Mesendoderm (in vitro differentiated cells): ENCODE data around the gene MYO16.

Experiments
- DNase-seq: peaks from one replicate; pipeline ENCODE4 v3.0.0; 2013
- H2AK5ac ChIP-seq: 2 replicates; pipeline ENCODE4 v1.6.1; 2013; ENCODE audit warnings: low read length, inconsistent platforms
- H2BK120ac ChIP-seq: 2 replicates; pipeline ENCODE4 v1.6.1; 2013; ENCODE audit warnings: low read depth, mild to moderate bottlenecking, low read length, moderate library complexity, mixed read lengths
- H2BK15ac ChIP-seq: replicated peaks from 2 replicates; pipeline ENCODE4 v1.6.1; 2013; ENCODE audit warnings: low read depth, mild to moderate bottlenecking, moderate library complexity
- H2BK5ac ChIP-seq: 2 replicates; pipeline ENCODE4 v1.6.1; 2013; ENCODE audit warnings: low read length, inconsistent platforms
- H3K18ac ChIP-seq: 2 replicates; pipeline ENCODE4 v1.6.1; 2013; ENCODE audit warnings: mild to moderate bottlenecking, low read length, mixed read lengths
- H3K23ac ChIP-seq: one replicate; pipeline ENCODE4 v1.6.1; 2013; ENCODE audit warnings: low read length
- H3K27ac ChIP-seq: 2 replicates; pipeline ENCODE4 v1.5.1; 2013; ENCODE audit warnings: low read depth, mild to moderate bottlenecking, inconsistent platforms, low read length, moderate library complexity
- H3K27me3 ChIP-seq: 2 replicates; pipeline ENCODE4 v1.6.1; 2013; ENCODE audit warnings: low read length, control low read depth, mild to moderate bottlenecking, inconsistent platforms; ENCODE audit not compliant: insufficient read depth, poor library complexity
- H3K36me3 ChIP-seq: 2 replicates; pipeline ENCODE4 v1.6.1; 2013; ENCODE audit warnings: low read length, inconsistent platforms; ENCODE audit not compliant: control insufficient read depth, insufficient read depth
- H3K4ac ChIP-seq: one replicate; pipeline ENCODE4 v1.6.1; 2013; ENCODE audit warnings: low read depth, mild to moderate bottlenecking, low read length, moderate library complexity
- H3K4me1 ChIP-seq: 2 replicates; pipeline ENCODE4 v1.6.1; 2013; ENCODE audit warnings: low read depth, low read length, inconsistent platforms; ENCODE audit not compliant: control insufficient read depth
- H3K4me2 ChIP-seq: 2 replicates; pipeline ENCODE4 v1.6.1; 2013; ENCODE audit warnings: low read length
- H3K4me3 ChIP-seq: 2 replicates; pipeline ENCODE4 v1.5.1; 2013; ENCODE audit warnings: mild to moderate bottlenecking, low read length
- H3K56ac ChIP-seq: one replicate; pipeline ENCODE4 v1.6.1; 2013; ENCODE audit warnings: low read length
- H3K79me1 ChIP-seq: 2 replicates; pipeline ENCODE4 v1.6.1; 2013; ENCODE audit warnings: low read length, inconsistent platforms
- H3K79me2 ChIP-seq: 2 replicates; pipeline ENCODE4 v1.6.1; 2013; ENCODE audit warnings: mild to moderate bottlenecking, low read length; ENCODE audit not compliant: control insufficient read depth, insufficient read depth
- H3K9ac ChIP-seq: 2 replicates; pipeline ENCODE4 v1.6.1; 2013; ENCODE audit warnings: low read length, inconsistent platforms
- H4K5ac ChIP-seq: one replicate; pipeline ENCODE4 v1.6.1; 2013; ENCODE audit warnings: low read length
- H4K8ac ChIP-seq: one replicate; pipeline ENCODE4 v1.6.1; 2013; ENCODE audit warnings: low read depth, mild to moderate bottlenecking, control low read depth, low read length, moderate library complexity
- WGBS: extraction: QIAGEN DNeasy Blood & Tissue Kit; methylation state at CpG from one replicate; pipeline ENCODE4 v1.1.7; 2013; ENCODE audit warnings: low lambda C conversion rate, missing lambda C conversion rate; ENCODE audit not compliant: insufficient coverage; ENCODE audit errors: extremely low coverage; 5-methylcytosine and 5-hydroxymethylcytosine counted together

The MYO16 gene

GRCh38 chr13:108643646-108644353 lies 14.4 kb downstream of the MYO16 start:
- no peak overlapping the region for H3K4me3 ChIP-seq
- H3K4me1 ChIP-seq = no peaks in the 10 kb centered on the region
- H2BK5ac ChIP-seq = no peak overlapping the region
- H3K56ac ChIP-seq = no peak overlapping the region
- H2AK5ac ChIP-seq = no peak overlapping the region
- no CpG with 5 or more reads among the region's 4 CpGs for WGBS
- no peak for DNase-seq
- no peaks in the 10 kb centered on the region for H3K27me3 ChIP-seq
- no peak overlapping the region for H2BK120ac ChIP-seq
- no peak overlapping the region for H3K4ac ChIP-seq
- no peak overlapping the region for H3K4me2 ChIP-seq
- no peak overlapping the region for H4K8ac ChIP-seq
- H3K79me1 ChIP-seq = no peaks in the 10 kb centered on the region
- no peak overlapping the region for H2BK15ac ChIP-seq
- no peak overlapping the region for H3K9ac ChIP-seq
- H3K23ac ChIP-seq = no peak overlapping the region
- no peak overlapping the region for H3K27ac ChIP-seq
- no peaks in the 10 kb centered on the region for H3K79me2 ChIP-seq
- H4K5ac ChIP-seq = no peak overlapping the region
- no peaks in the 10 kb centered on the region for H3K36me3 ChIP-seq
- H3K18ac ChIP-seq = no peak overlapping the region

GRCh38 chr13:108645376-108645775 lies 16.0 kb downstream of the MYO16 start:
- Histone ChIP-seq H3K36me3 (no peaks in the 10 kb centered on the region), H3K4me1 (no peaks in the 10 kb centered on the region), H3K18ac (no peak overlapping the region), H4K5ac (no peak overlapping the region), H3K23ac (no peak overlapping the region), H3K27ac (no peak overlapping the region), H4K8ac (no peak overlapping the region), H3K27me3 (no peaks in the 10 kb centered on the region), H2BK5ac (no peak overlapping the region), H3K79me1 (no peaks in the 10 kb centered on the region), H3K79me2 (no peaks in the 10 kb centered on the region), H3K9ac (no peak overlapping the region), H3K4me3 (no peak overlapping the region), H2AK5ac (no peak overlapping the region), H2BK120ac (no peak overlapping the region), H3K56ac (no peak overlapping the region), H2BK15ac (no peak overlapping the region), H3K4ac (no peak overlapping the region), H3K4me2 (no peak overlapping the region)
- DNase-seq = no peak
- no CpG with 5 or more reads among the region's 5 CpGs for WGBS

- no peak overlapping the region for H3K4ac ChIP-seq
- no peak overlapping the region for H2AK5ac ChIP-seq
- H2BK120ac ChIP-seq = no peak overlapping the region
- H3K36me3 ChIP-seq = no peaks in the 10 kb centered on the region
- no CpG with 5 or more reads among the region's 3 CpGs for WGBS
- no peaks in the 10 kb centered on the region for H3K79me1 ChIP-seq
- H4K5ac ChIP-seq = no peak overlapping the region
- no peak overlapping the region for H3K27ac ChIP-seq
- H2BK5ac ChIP-seq = no peak overlapping the region
- H2BK15ac ChIP-seq = no peak overlapping the region
- no peaks in the 10 kb centered on the region for H3K79me2 ChIP-seq
- no peak overlapping the region for H3K4me2 ChIP-seq
- no peak overlapping the region for H4K8ac ChIP-seq
- no peaks in the 10 kb centered on the region for H3K27me3 ChIP-seq
- no peak overlapping the region for H3K18ac ChIP-seq
- H3K9ac ChIP-seq = no peak overlapping the region
- no peak overlapping the region for H3K23ac ChIP-seq
- H3K4me1 ChIP-seq = no peaks in the 10 kb centered on the region
- H3K4me3 ChIP-seq = no peak overlapping the region
- no peak for DNase-seq
- no peak overlapping the region for H3K56ac ChIP-seq
Observed at GRCh38 chr13:108650271-108650670, 20.9 kb downstream of the MYO16 start.

- no peak overlapping the region for H3K18ac ChIP-seq
- H3K4me3 ChIP-seq = no peak overlapping the region
- H3K36me3 ChIP-seq = no peaks in the 10 kb centered on the region
- no peak overlapping the region for H3K27ac ChIP-seq
- H2BK120ac ChIP-seq = no peak overlapping the region
- no peaks in the 10 kb centered on the region for H3K79me2 ChIP-seq
- no peak overlapping the region for H3K4ac ChIP-seq
- no peak overlapping the region for H3K4me2 ChIP-seq
- WGBS = no CpG with 5 or more reads among the region's 4 CpGs
- H3K4me1 ChIP-seq = no peaks in the 10 kb centered on the region
- no peak overlapping the region for H4K5ac ChIP-seq
- no peak overlapping the region for H2BK15ac ChIP-seq
- H3K27me3 ChIP-seq = no peaks in the 10 kb centered on the region
- no peak overlapping the region for H4K8ac ChIP-seq
- no peak for DNase-seq
- no peak overlapping the region for H3K56ac ChIP-seq
- no peak overlapping the region for H2BK5ac ChIP-seq
- no peak overlapping the region for H2AK5ac ChIP-seq
- H3K23ac ChIP-seq = no peak overlapping the region
- no peak overlapping the region for H3K9ac ChIP-seq
- no peaks in the 10 kb centered on the region for H3K79me1 ChIP-seq
Observed at GRCh38 chr13:108656742-108657141, 27.3 kb downstream of the MYO16 start.

DNA sequence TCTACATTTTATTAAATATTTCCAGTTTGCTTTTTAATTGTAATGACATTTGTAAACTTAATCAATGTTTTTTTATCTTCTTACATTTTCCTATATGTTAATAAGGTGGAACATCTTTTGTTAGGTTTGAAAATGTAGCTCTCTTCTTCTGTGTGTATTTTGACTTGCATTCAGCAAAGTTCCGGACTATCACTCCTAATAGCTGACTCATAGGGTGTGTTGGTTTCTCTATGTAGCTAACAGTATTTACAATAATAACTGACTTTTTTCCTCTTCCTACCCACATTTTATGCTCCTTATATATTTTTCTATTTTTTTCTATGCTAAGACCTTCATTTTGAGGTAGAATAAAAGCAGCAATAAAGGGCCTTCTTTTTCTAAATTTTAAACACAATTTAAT lies 28.1 kb downstream of the MYO16 start:
- H4K5ac ChIP-seq = no peak overlapping the region
- no peaks in the 10 kb centered on the region for H3K79me1 ChIP-seq
- H3K4me3 ChIP-seq = no peak overlapping the region
- H3K4ac ChIP-seq = no peak overlapping the region
- H3K9ac ChIP-seq = no peak overlapping the region
- H3K56ac ChIP-seq = no peak overlapping the region
- H3K27ac ChIP-seq = no peak overlapping the region
- no CpG with 5 or more reads among the region's 1 CpG for WGBS
- no peak overlapping the region for H3K4me2 ChIP-seq
- DNase-seq = no peak
- H3K79me2 ChIP-seq = no peaks in the 10 kb centered on the region
- no peak overlapping the region for H2BK5ac ChIP-seq
- H3K23ac ChIP-seq = no peak overlapping the region
- H2BK120ac ChIP-seq = no peak overlapping the region
- no peak overlapping the region for H4K8ac ChIP-seq
- H3K18ac ChIP-seq = no peak overlapping the region
- no peaks in the 10 kb centered on the region for H3K4me1 ChIP-seq
- H2BK15ac ChIP-seq = no peak overlapping the region
- no peaks in the 10 kb centered on the region for H3K36me3 ChIP-seq
- H2AK5ac ChIP-seq = no peak overlapping the region
- H3K27me3 ChIP-seq = no peaks in the 10 kb centered on the region

DNA sequence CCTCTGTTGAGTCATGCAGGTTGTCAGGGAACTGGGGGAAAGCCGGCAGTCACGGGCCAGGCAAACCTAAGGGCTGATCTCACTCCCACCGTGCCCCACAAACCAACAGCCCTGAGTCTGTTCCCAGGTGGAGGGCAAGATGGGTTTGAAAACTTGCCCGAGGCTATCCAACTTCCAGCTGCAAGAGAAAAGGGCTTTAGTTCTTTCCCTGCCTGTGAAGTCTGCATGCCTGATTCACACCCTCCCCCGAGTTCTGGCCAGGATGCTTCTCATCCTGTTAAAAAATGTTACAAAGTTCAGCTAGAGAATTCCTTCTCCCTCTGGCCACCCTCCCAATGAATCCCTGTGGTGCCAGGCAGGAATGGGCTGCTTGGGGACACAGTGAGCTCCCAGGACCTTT lies 33.1 kb downstream of the MYO16 start:
- Histone ChIP-seq H3K4ac (no peak overlapping the region), H3K18ac (no peak overlapping the region), H3K79me2 (no peaks in the 10 kb centered on the region), H2BK5ac (no peak overlapping the region), H3K4me2 (no peak overlapping the region), H2AK5ac (no peak overlapping the region), H3K27ac (no peak overlapping the region), H4K8ac (no peak overlapping the region), H3K79me1 (no peaks in the 10 kb centered on the region), H3K36me3 (no peaks in the 10 kb centered on the region), H2BK120ac (no peak overlapping the region), H4K5ac (no peak overlapping the region), H2BK15ac (no peak overlapping the region), H3K23ac (no peak overlapping the region), H3K27me3 (no peaks in the 10 kb centered on the region), H3K9ac (no peak overlapping the region), H3K56ac (no peak overlapping the region), H3K4me3 (no peak overlapping the region), H3K4me1 (no peaks in the 10 kb centered on the region)
- no CpG with 5 or more reads among the region's 5 CpGs for WGBS
- peak; percentile 44 for DNase-seq
